Neural cell (in vitro differentiated cells): ENCODE measurements around the gene TMEM140. TPM values are rescaled to one million over a fixed set of nuclear protein-coding genes. Genes with fewer than 3 reads are reported as not detected.

Source experiments
- H2AFZ ChIP-seq: fragments of 200-600, 300-800 bp; sonication (generic), shearing (Covaris generic); 2 replicates; pipeline ENCODE4 v1.6.0; 2014; ENCODE audit warnings: low read depth, mild to moderate bottlenecking, antibody characterized with exemption, low read length, moderate library complexity
- H3F3A ChIP-seq: fragments of 200-600 bp; shearing (Covaris generic); 2 replicates; pipeline ENCODE4 v1.6.1; 2016; ENCODE audit warnings: mild to moderate bottlenecking, moderate library complexity, mixed read lengths, antibody characterized with exemption, low read length; ENCODE audit not compliant: insufficient read depth, poor library complexity, severe bottlenecking
- H3K27ac ChIP-seq: fragments of 200-600, 300-800 bp; sonication (generic), shearing (Covaris generic); 2 replicates; pipeline ENCODE4 v1.5.1; 2014; ENCODE audit warnings: mild to moderate bottlenecking, low read length, moderate library complexity
- H3K27me3 ChIP-seq: fragments of 300-800, 200-600 bp; sonication (generic), shearing (Covaris generic); 2 replicates; pipeline ENCODE4 v1.6.0; 2014; ENCODE audit warnings: mild to moderate bottlenecking, low read depth, low read length, moderate library complexity; ENCODE audit not compliant: insufficient read depth
- H3K36me3 ChIP-seq: fragments of 300-800, 200-600 bp; sonication (generic), shearing (Covaris generic); 2 replicates; pipeline ENCODE4 v1.5.1; 2014; ENCODE audit warnings: mild to moderate bottlenecking, antibody characterized with exemption, low read length, moderate library complexity; ENCODE audit not compliant: insufficient read depth
- H3K4me2 ChIP-seq: fragments of 300-800, 200-600 bp; sonication (generic), shearing (Covaris generic); 2 replicates; pipeline ENCODE4 v1.6.0; 2014; ENCODE audit warnings: mild to moderate bottlenecking, low read length
- H3K4me3 ChIP-seq: fragments of 300-800, 200-600 bp; sonication (generic), shearing (Covaris generic); 2 replicates; pipeline ENCODE4 v1.5.1; 2014; ENCODE audit warnings: mild to moderate bottlenecking, low read length, moderate library complexity
- H3K79me2 ChIP-seq: fragments of 200-600 bp; shearing (Covaris generic); replicated peaks from 2 replicates; pipeline ENCODE4 v1.6.0; 2014; ENCODE audit warnings: mild to moderate bottlenecking, low read length, moderate library complexity; ENCODE audit not compliant: insufficient read depth
- H3K9ac ChIP-seq: fragments of 300-800, 200-600 bp; sonication (generic), shearing (Covaris generic); 2 replicates; pipeline ENCODE4 v1.6.1; 2016; ENCODE audit warnings: mild to moderate bottlenecking, low read length, mixed read lengths
- H3K9me2 ChIP-seq: fragments of 200-600 bp; shearing (Covaris generic); 2 replicates; pipeline ENCODE4 v1.6.1; 2016; ENCODE audit warnings: mild to moderate bottlenecking, low read length, mixed read lengths; ENCODE audit not compliant: insufficient read depth
- H3K9me3 ChIP-seq: fragments of 200-600, 300-800 bp; sonication (generic), shearing (Covaris generic); 2 replicates; pipeline ENCODE4 v1.6.1; 2016; ENCODE audit warnings: mild to moderate bottlenecking, mixed run types, low read length, moderate library complexity, mixed read lengths
- H4K20me1 ChIP-seq: fragments of 200-600 bp; shearing (Covaris generic); 2 replicates; pipeline ENCODE4 v1.6.1; 2016; ENCODE audit warnings: mild to moderate bottlenecking, mixed run types; ENCODE audit not compliant: insufficient read depth
- CTCF ChIP-seq: fragments of 450-650 bp; IDR thresholded peaks from 2 replicates; pipeline ENCODE4 v1.5.1; 2014; ENCODE audit warnings: antibody characterized with exemption, mild to moderate bottlenecking, moderate library complexity; ENCODE audit not compliant: poor library complexity, severe bottlenecking
- EP300 ChIP-seq: fragments of 450-650 bp; conservative IDR thresholded peaks from 2 replicates; pipeline ENCODE4 v1.6.1; 2014; ENCODE audit warnings: antibody characterized with exemption, mild to moderate bottlenecking, moderate library complexity; ENCODE audit not compliant: poor library complexity, severe bottlenecking
- EZH2 ChIP-seq: fragments of 200-600, 300-800 bp; shearing (Covaris generic), sonication (generic); IDR thresholded peaks from 2 replicates; pipeline ENCODE4 v1.6.1; 2014; ENCODE audit warnings: antibody characterized with exemption, low read length, borderline replicate concordance, mild to moderate bottlenecking; ENCODE audit not compliant: insufficient read depth, poor library complexity, severe bottlenecking
- MXI1 ChIP-seq: fragments of 450-650 bp; conservative IDR thresholded peaks from 2 replicates; pipeline ENCODE4 v1.6.1; 2014; ENCODE audit warnings: antibody characterized with exemption, mild to moderate bottlenecking; ENCODE audit not compliant: poor library complexity, severe bottlenecking
- POLR2AphosphoS5 ChIP-seq: IDR thresholded peaks from 2 replicates; pipeline ENCODE4 v1.6.1; 2012
- RAD21 ChIP-seq: fragments of 450-650 bp; conservative IDR thresholded peaks from 2 replicates; pipeline ENCODE4 v1.6.1; 2014; ENCODE audit warnings: antibody characterized with exemption, mild to moderate bottlenecking, moderate library complexity
- REST ChIP-seq: IDR thresholded peaks from 2 replicates; pipeline ENCODE4 v1.6.1; 2012; ENCODE audit warnings: borderline replicate concordance
- SMC3 ChIP-seq: fragments of 450-650 bp; conservative IDR thresholded peaks from 2 replicates; pipeline ENCODE4 v1.6.1; 2014; ENCODE audit warnings: antibody characterized with exemption, mild to moderate bottlenecking, moderate library complexity; ENCODE audit not compliant: poor library complexity
- TAF1 ChIP-seq: IDR thresholded peaks from 2 replicates; pipeline ENCODE4 v1.6.1; 2012; ENCODE audit warnings: low read depth
- polyA plus RNA-seq: library from polyadenylated mRNA; depleted of rRNA; stranded (reverse); fragments of >200 nt; gene quantifications from 2 replicates; pipeline ENCODE4 v1.2.3, GENCODE V29; 2014

Gene TMEM140
- polyA plus RNA-seq, 1 donor from 2014 or later: 0.15 TPM

GRCh38 chr7:135200821-135201331 lies 53.0 kb downstream of the TMEM140 start:
- Histone ChIP-seq H3K36me3 (no peaks in the 10 kb centered on the region), H3K27me3 (no peaks in the 10 kb centered on the region), H3K79me2 (no peaks in the 10 kb centered on the region), H3K9me2 (no peaks in the 10 kb centered on the region), H3K4me2 (no peak overlapping the region), H3F3A (no peaks in the 10 kb centered on the region), H4K20me1 (no peaks in the 10 kb centered on the region), H3K9ac (no peak overlapping the region), H3K27ac (no peak overlapping the region), H3K4me3 (no peak overlapping the region), H2AFZ (no peak overlapping the region), H3K9me3 (no peaks in the 10 kb centered on the region)
- TF ChIP-seq EZH2 (no peak), REST (no peak)

DNA sequence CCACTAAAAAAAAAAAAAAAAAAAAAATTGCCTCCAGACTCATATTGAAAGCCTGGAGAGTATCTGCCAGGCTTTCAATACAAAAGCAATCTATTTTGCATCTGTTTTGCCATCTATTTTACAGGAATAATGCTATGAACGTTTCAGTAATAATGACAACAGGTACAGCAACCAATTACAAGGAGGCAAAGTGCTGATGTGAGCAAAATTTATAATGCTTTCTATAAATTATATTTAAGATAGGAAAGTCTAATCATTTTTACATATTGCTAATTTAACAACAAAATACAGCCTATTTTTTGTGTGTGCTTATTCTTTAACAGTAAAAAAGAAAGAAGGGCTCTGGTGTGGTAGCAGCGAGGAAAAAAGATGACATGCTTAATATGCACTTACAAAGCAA lies 53.5 kb downstream of the TMEM140 start:
- Histone ChIP-seq H4K20me1 (no peaks in the 10 kb centered on the region), H2AFZ (no peak overlapping the region), H3K27ac (no peak overlapping the region), H3K9me2 (no peaks in the 10 kb centered on the region), H3K9ac (no peak overlapping the region), H3K27me3 (no peaks in the 10 kb centered on the region), H3K9me3 (no peaks in the 10 kb centered on the region), H3K79me2 (no peaks in the 10 kb centered on the region), H3K36me3 (no peaks in the 10 kb centered on the region), H3K4me3 (no peak overlapping the region), H3K4me2 (no peak overlapping the region), H3F3A (no peaks in the 10 kb centered on the region)
- no peak for TF ChIP-seq SMC3
- TF ChIP-seq MXI1: no peak
- TF ChIP-seq RAD21: no peak
- no peak for TF ChIP-seq EZH2
- TF ChIP-seq CTCF: no peak
- TF ChIP-seq EP300: no peak
- TF ChIP-seq TAF1: no peak
- no peak for TF ChIP-seq POLR2AphosphoS5
- TF ChIP-seq REST: no peak
